Measurements from ENCODE around the gene FBXL7. TPM values are rescaled to one million over a fixed set of nuclear protein-coding genes. Genes with fewer than 3 reads are reported as not detected.

The FBXL7 gene
- total RNA-seq, 5 donors from 2014 or later (not counting 1 experiment from before 2014, with no cell fraction given) = 0.06 to 0.07 TPM; not detected in 3

DNA sequence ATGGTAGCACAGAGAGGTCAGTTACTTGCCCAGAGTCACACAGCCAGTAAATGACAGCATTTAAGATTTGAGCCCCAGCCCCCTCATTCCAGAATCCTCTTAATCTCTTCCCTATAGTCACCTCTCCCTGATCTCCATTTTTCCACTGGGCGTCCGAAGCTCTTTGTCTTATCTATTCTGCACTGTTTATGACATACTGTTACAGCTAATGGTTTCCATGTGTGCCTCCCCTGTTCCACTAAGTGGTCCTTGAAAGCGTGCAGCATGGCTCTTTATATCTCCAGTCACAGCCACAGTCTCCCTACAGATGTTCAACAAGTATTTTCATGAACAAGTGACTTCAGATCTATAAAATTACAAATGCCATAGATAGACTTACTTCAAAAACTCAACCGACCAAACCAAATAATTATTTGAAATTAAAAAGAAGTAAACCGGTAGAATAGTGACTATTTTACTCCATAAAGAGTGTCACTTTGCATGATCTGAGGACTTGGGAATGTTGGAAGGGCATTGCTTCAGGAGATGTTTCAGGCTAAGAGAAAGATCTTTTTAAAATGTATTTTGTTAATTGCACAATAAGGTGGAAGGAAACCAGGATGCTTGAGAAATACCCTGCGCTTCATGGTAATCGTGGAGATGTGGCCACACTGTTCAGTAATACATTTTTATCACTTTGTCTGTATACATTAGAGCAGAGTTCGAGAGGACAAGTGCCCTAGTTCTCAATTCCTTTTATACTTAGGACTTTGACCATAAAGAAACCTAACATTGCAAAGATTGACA is 237.2 kb downstream of the FBXL7 start:
- H3K27ac Mint-ChIP-seq = no peak overlapping the region
- Histone ChIP-seq H3K27ac (ENCODE audit: low read length) (no peak overlapping the region), H3K9me3 (no peaks in the 10 kb centered on the region), H3K36me3 (ENCODE audit: control insufficient read depth in 2 of 2, extremely low read depth in 1 of 2, insufficient read depth in 1 of 2, low read length in 1 of 2) (no peaks in the 10 kb centered on the region), H3K27me3 (replicated peaks in 1 of 2; ENCODE audit: control insufficient read depth in 2 of 2, extremely low read depth in 1 of 2, insufficient read depth in 2 of 2, low read length in 1 of 2) (no peaks in the 10 kb centered on the region), H3K4me3 (ENCODE audit: control insufficient read depth in 1 of 2, extremely low read depth in 1 of 2, low read length in 1 of 2) (no peak overlapping the region), H3K4me1 (ENCODE audit: control insufficient read depth in 1 of 2, extremely low read depth in 1 of 2, insufficient read depth in 2 of 2, low read length in 2 of 2) (no peaks in the 10 kb centered on the region)
- H3K27me3 Mint-ChIP-seq = no peaks in the 10 kb centered on the region
- H3K36me3 Mint-ChIP-seq = no peaks in the 10 kb centered on the region
- H3K9me3 Mint-ChIP-seq = peaks cover 4 to 7% (median 6%) of the 10 kb centered on the region in 3 donors
- 73% methylated on average over 2 of the region's 8 CpGs for WGBS (ENCODE audit: insufficient coverage)
- POLR2A ChIA-PET = no interaction called here
- no peak overlapping the region for H3K4me3 Mint-ChIP-seq
- CTCF ChIA-PET = no interaction called here
- no peak for DNase-seq
- ATAC-seq (replicated peaks in 1 of 4) = no peak
- no peaks in the 10 kb centered on the region for H3K4me1 Mint-ChIP-seq

GRCh38 chr5:15737871-15738664 is 238.1 kb downstream of the FBXL7 start:
- H3K36me3 ChIP-seq (ENCODE audit: control insufficient read depth in 2 of 2, extremely low read depth in 1 of 2, insufficient read depth in 1 of 2, low read length in 1 of 2) = no peaks in the 10 kb centered on the region
- H3K27me3 ChIP-seq (replicated peaks in 1 of 2; ENCODE audit: control insufficient read depth in 2 of 2, extremely low read depth in 1 of 2, insufficient read depth in 2 of 2, low read length in 1 of 2) = no peaks in the 10 kb centered on the region
- H3K27ac Mint-ChIP-seq = no peak overlapping the region
- DNase-seq = no peak
- no peaks in the 10 kb centered on the region for H3K36me3 Mint-ChIP-seq
- no peak overlapping the region for H3K4me3 Mint-ChIP-seq
- ATAC-seq (replicated peaks in 1 of 4) = no peak
- no peak overlapping the region for H3K27ac ChIP-seq (ENCODE audit: low read length)
- ChIA-PET CTCF (no interaction called here), POLR2A (no interaction called here)
- H3K4me1 ChIP-seq (ENCODE audit: control insufficient read depth in 1 of 2, extremely low read depth in 1 of 2, insufficient read depth in 2 of 2, low read length in 2 of 2) = no peaks in the 10 kb centered on the region
- WGBS (ENCODE audit: insufficient coverage) = 94% methylated on average over 3 of the region's 5 CpGs
- H3K27me3 Mint-ChIP-seq = no peaks in the 10 kb centered on the region
- no peaks in the 10 kb centered on the region for H3K9me3 ChIP-seq
- no peaks in the 10 kb centered on the region for H3K4me1 Mint-ChIP-seq
- no peak overlapping the region for H3K4me3 ChIP-seq (ENCODE audit: control insufficient read depth in 1 of 2, extremely low read depth in 1 of 2, low read length in 1 of 2)
- peaks cover 4 to 12% (median 6%) of the 10 kb centered on the region in 3 donors for H3K9me3 Mint-ChIP-seq

GRCh38 chr5:15740383-15740782 is 240.4 kb downstream of the FBXL7 start:
- ChIA-PET CTCF (no interaction called here), POLR2A (no interaction called here)
- H3K4me3 ChIP-seq (ENCODE audit: control insufficient read depth in 1 of 2, extremely low read depth in 1 of 2, low read length in 1 of 2) = no peak overlapping the region
- H3K36me3 ChIP-seq (ENCODE audit: control insufficient read depth in 2 of 2, extremely low read depth in 1 of 2, insufficient read depth in 1 of 2, low read length in 1 of 2) = no peaks in the 10 kb centered on the region
- no peak overlapping the region for H3K27ac Mint-ChIP-seq
- no peaks in the 10 kb centered on the region for H3K27me3 ChIP-seq (replicated peaks in 1 of 2; ENCODE audit: control insufficient read depth in 2 of 2, extremely low read depth in 1 of 2, insufficient read depth in 2 of 2, low read length in 1 of 2)
- no peak overlapping the region for H3K4me3 Mint-ChIP-seq
- H3K27ac ChIP-seq (ENCODE audit: low read length) = no peak overlapping the region
- no peaks in the 10 kb centered on the region for H3K36me3 Mint-ChIP-seq
- H3K4me1 ChIP-seq (ENCODE audit: control insufficient read depth in 1 of 2, extremely low read depth in 1 of 2, insufficient read depth in 2 of 2, low read length in 2 of 2) = no peaks in the 10 kb centered on the region
- no peak for DNase-seq
- no peaks in the 10 kb centered on the region for H3K9me3 ChIP-seq
- peaks cover 4 to 12% (median 9%) of the 10 kb centered on the region in 3 donors for H3K9me3 Mint-ChIP-seq
- no peak for ATAC-seq (replicated peaks in 1 of 4)
- no peaks in the 10 kb centered on the region for H3K4me1 Mint-ChIP-seq
- H3K27me3 Mint-ChIP-seq = no peaks in the 10 kb centered on the region

GRCh38 chr5:15741591-15741990 is 241.6 kb downstream of the FBXL7 start:
- Histone ChIP-seq H3K36me3 (ENCODE audit: control insufficient read depth in 2 of 2, extremely low read depth in 1 of 2, insufficient read depth in 1 of 2, low read length in 1 of 2) (no peaks in the 10 kb centered on the region), H3K27ac (ENCODE audit: low read length) (no peak overlapping the region), H3K9me3 (no peaks in the 10 kb centered on the region), H3K27me3 (replicated peaks in 1 of 2; ENCODE audit: control insufficient read depth in 2 of 2, extremely low read depth in 1 of 2, insufficient read depth in 2 of 2, low read length in 1 of 2) (no peaks in the 10 kb centered on the region), H3K4me1 (ENCODE audit: control insufficient read depth in 1 of 2, extremely low read depth in 1 of 2, insufficient read depth in 2 of 2, low read length in 2 of 2) (no peaks in the 10 kb centered on the region), H3K4me3 (ENCODE audit: control insufficient read depth in 1 of 2, extremely low read depth in 1 of 2, low read length in 1 of 2) (no peak overlapping the region)
- Mint-ChIP-seq H3K36me3 (no peaks in the 10 kb centered on the region), H3K4me3 (no peak overlapping the region), H3K27ac (no peak overlapping the region), H3K9me3 (peaks cover 4 to 19% (median 6%) of the 10 kb centered on the region in 3 donors), H3K27me3 (no peaks in the 10 kb centered on the region), H3K4me1 (no peaks in the 10 kb centered on the region)
- WGBS (ENCODE audit: insufficient coverage) = 13% methylated on average over 1 of the region's 5 CpGs
- POLR2A ChIA-PET = no interaction called here
- DNase-seq (no peak), ATAC-seq (replicated peaks in 1 of 4) (no peak)
- CTCF ChIA-PET = no interaction called here

DNA sequence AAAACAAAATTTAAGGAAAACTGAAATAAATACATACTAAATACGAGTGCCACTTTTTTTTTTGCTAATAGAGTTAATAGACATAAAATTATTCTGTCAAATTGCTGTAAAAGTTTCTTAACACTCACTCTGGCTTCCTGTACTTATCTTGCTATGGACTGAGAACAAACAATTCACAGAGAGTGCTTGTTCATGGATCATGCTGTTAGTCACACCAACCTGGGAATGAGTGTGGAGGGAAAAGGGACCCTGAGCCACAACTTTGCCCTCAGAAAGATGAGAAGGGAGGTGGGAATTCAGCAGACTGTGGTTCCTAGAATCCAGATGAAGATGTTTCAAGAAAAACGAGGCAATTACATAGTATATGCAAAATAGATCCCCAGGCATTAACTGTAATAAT is 246.9 kb downstream of the FBXL7 start:
- no peak overlapping the region for H3K4me3 ChIP-seq (ENCODE audit: control insufficient read depth in 1 of 2, extremely low read depth in 1 of 2, low read length in 1 of 2)
- no peaks in the 10 kb centered on the region for H3K27me3 ChIP-seq (replicated peaks in 1 of 2; ENCODE audit: control insufficient read depth in 2 of 2, extremely low read depth in 1 of 2, insufficient read depth in 2 of 2, low read length in 1 of 2)
- Mint-ChIP-seq H3K4me3 (no peak overlapping the region), H3K27ac (no peak overlapping the region), H3K9me3 (peaks cover 4 to 13% (median 6%) of the 10 kb centered on the region in 3 donors), H3K27me3 (no peaks in the 10 kb centered on the region), H3K36me3 (no peaks in the 10 kb centered on the region), H3K4me1 (no peaks in the 10 kb centered on the region)
- no peak overlapping the region for H3K27ac ChIP-seq (ENCODE audit: low read length)
- no peaks in the 10 kb centered on the region for H3K36me3 ChIP-seq (ENCODE audit: control insufficient read depth in 2 of 2, extremely low read depth in 1 of 2, insufficient read depth in 1 of 2, low read length in 1 of 2)
- CTCF ChIA-PET = no interaction called here
- POLR2A ChIA-PET = no interaction called here
- no peaks in the 10 kb centered on the region for H3K4me1 ChIP-seq (ENCODE audit: control insufficient read depth in 1 of 2, extremely low read depth in 1 of 2, insufficient read depth in 2 of 2, low read length in 2 of 2)
- no peaks in the 10 kb centered on the region for H3K9me3 ChIP-seq
- ATAC-seq (replicated peaks in 1 of 4) (no peak), DNase-seq (no peak)
- no CpG with 5 or more reads among the region's 2 CpGs for WGBS (ENCODE audit: insufficient coverage)

GRCh38 chr5:15748266-15748665 is 248.3 kb downstream of the FBXL7 start:
- no peaks in the 10 kb centered on the region for H3K4me1 Mint-ChIP-seq
- Histone ChIP-seq H3K4me1 (ENCODE audit: control insufficient read depth in 1 of 2, extremely low read depth in 1 of 2, insufficient read depth in 2 of 2, low read length in 2 of 2) (no peaks in the 10 kb centered on the region), H3K27me3 (replicated peaks in 1 of 2; ENCODE audit: control insufficient read depth in 2 of 2, extremely low read depth in 1 of 2, insufficient read depth in 2 of 2, low read length in 1 of 2) (no peaks in the 10 kb centered on the region), H3K9me3 (no peaks in the 10 kb centered on the region), H3K4me3 (ENCODE audit: control insufficient read depth in 1 of 2, extremely low read depth in 1 of 2, low read length in 1 of 2) (no peak overlapping the region), H3K27ac (ENCODE audit: low read length) (no peak overlapping the region), H3K36me3 (ENCODE audit: control insufficient read depth in 2 of 2, extremely low read depth in 1 of 2, insufficient read depth in 1 of 2, low read length in 1 of 2) (no peaks in the 10 kb centered on the region)
- H3K36me3 Mint-ChIP-seq = no peaks in the 10 kb centered on the region
- no peak overlapping the region for H3K27ac Mint-ChIP-seq
- DNase-seq = no peak
- H3K9me3 Mint-ChIP-seq = peaks cover 0 to 13% (median 8%) of the 10 kb centered on the region in 3 donors
- H3K27me3 Mint-ChIP-seq = no peaks in the 10 kb centered on the region
- CTCF ChIA-PET = interaction anchor here in 1 of 2 donors (0.7 kb wide), 1 partner anchor 30 kb away, joined by 6 read pairs; no protein-coding TSS in a partner anchor
- no CpG with 5 or more reads among the region's 2 CpGs for WGBS (ENCODE audit: insufficient coverage)
- POLR2A ChIA-PET = no interaction called here
- no peak overlapping the region for H3K4me3 Mint-ChIP-seq
- ATAC-seq (replicated peaks in 1 of 4) = no peak

All from T-cell (primary cell).